ENCODE results near the gene ADAMTS13.

DNA sequence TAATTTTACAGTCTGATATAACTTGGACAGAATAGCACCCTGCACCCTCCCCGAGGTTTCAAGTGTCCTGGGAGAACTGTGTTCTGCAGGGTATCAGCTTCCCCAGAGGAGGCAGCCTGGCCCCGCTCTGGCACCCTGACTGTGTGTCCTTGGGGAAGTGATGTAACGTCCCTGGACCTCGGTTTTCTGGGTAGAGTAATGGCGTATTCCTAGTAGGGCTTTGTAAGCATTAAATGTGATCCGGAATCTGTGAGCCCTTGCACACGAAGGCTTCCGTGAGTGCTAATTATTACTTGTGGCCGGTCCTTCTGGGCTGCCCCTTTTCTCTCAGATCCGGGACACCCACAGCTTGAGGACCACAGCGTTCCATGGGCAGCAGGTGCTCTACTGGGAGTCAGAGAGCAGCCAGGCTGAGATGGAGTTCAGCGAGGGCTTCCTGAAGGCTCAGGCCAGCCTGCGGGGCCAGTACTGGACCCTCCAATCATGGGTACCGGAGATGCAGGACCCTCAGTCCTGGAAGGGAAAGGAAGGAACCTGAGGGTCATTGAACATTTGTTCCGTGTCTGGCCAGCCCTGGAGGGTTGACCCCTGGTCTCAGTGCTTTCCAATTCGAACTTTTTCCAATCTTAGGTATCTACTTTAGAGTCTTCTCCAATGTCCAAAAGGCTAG is 36.6 kb downstream of the ADAMTS13 start:
- TF ChIP-seq TAF1 (conservative IDR thresholded peaks at IDR 0.05) = no peak
- TF ChIP-seq, protein P1, sequence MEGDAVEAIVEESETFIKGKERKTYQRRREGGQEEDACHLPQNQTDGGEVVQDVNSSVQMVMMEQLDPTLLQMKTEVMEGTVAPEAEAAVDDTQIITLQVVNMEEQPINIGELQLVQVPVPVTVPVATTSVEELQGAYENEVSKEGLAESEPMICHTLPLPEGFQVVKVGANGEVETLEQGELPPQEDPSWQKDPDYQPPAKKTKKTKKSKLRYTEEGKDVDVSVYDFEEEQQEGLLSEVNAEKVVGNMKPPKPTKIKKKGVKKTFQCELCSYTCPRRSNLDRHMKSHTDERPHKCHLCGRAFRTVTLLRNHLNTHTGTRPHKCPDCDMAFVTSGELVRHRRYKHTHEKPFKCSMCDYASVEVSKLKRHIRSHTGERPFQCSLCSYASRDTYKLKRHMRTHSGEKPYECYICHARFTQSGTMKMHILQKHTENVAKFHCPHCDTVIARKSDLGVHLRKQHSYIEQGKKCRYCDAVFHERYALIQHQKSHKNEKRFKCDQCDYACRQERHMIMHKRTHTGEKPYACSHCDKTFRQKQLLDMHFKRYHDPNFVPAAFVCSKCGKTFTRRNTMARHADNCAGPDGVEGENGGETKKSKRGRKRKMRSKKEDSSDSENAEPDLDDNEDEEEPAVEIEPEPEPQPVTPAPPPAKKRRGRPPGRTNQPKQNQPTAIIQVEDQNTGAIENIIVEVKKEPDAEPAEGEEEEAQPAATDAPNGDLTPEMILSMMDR (IDR thresholded peaks at IDR 0.05; ENCODE audit: low read depth, low read length, missing input control) = no peak
- no peak for TF ChIP-seq REST (IDR thresholded peaks at IDR 0.05)
- TF ChIP-seq FOXA1 (IDR thresholded peaks at IDR 0.05) = no peak
- no peak for TF ChIP-seq SP1 (IDR thresholded peaks at IDR 0.05)
- TF ChIP-seq, protein P2, sequence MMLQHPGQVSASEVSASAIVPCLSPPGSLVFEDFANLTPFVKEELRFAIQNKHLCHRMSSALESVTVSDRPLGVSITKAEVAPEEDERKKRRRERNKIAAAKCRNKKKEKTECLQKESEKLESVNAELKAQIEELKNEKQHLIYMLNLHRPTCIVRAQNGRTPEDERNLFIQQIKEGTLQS (IDR thresholded peaks at IDR 0.05) = no peak

Data from liver (tissue), 3 donors.